Activated effector memory CD4-positive, alpha-beta T cell treated with anti-CD3 and anti-CD28 coated beads, Interleukin-2, amount 50 U/mL, for 16 hours (primary cell): ENCODE measurements around the gene NEB.

Source experiments
- DNase-seq: peaks from one replicate; pipeline ENCODE4 v3.0.0-alpha.2; 2020

Gene NEB

DNA sequence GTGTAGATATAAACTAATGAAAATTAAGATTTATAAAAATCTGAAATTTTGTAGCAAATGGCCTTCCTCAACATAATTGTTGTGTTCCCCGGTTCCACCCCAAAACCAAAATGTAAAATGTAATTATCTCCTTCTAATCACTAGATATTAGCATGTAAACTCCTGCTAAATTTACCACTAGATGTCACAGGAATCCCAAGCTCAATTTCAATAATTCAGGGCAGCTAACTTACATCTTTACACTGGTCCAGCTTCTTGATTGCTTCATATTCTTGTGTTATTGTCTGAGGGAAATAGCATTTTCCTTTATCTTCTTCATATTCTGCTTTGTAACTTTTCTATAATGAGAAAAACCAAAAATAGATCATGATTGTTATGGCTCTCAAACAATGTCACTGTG, 42.6 kb downstream of the NEB start:
- no peak for DNase-seq

- no peak for DNase-seq
Observed at GRCh38 chr2:151688719-151689118, 45.6 kb downstream of the NEB start.

- no peak for DNase-seq
Observed at GRCh38 chr2:151682459-151683003, 51.7 kb downstream of the NEB start.

DNA sequence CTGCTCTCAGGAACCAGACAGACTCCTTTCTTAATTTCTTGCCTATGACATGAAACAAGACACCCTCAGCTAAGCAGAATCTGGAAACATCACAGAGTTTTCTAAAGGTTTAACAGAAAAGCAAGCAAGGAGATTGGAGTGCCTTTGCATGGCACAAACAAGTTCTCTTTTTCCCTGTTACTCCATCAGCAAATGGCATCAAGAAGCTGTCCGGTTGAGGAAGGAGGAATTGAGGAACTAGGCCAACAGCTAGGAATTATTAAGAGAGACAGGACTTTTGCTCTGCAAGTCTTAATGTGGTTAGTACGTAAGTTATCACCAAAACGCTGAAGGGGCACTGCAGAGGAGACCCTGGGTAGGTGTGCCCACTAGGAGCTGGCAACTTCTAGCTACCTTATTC, 53.2 kb downstream of the NEB start:
- DNase-seq = no peak

- no peak for DNase-seq
Observed at GRCh38 chr2:151679994-151680393, 54.3 kb downstream of the NEB start.

DNA sequence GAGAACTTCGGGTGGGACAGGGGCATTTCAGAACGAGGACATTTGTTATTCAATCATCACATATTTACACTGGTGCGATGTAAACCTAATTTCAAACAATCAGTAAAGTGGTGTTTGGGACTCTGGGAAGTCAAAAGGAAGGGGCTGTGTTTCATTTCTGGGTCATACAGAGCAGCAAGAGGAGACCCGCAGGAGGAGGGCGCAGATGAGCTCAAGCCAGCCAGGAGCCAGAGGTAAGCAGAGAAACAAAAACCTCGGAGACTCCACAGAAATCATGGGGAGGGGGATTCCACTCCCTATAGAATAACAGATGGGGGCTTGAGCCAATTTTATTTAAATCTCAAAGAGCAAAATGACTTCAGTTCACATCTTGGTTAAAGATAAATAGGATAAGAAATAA, 55.4 kb downstream of the NEB start:
- no peak for DNase-seq

DNA sequence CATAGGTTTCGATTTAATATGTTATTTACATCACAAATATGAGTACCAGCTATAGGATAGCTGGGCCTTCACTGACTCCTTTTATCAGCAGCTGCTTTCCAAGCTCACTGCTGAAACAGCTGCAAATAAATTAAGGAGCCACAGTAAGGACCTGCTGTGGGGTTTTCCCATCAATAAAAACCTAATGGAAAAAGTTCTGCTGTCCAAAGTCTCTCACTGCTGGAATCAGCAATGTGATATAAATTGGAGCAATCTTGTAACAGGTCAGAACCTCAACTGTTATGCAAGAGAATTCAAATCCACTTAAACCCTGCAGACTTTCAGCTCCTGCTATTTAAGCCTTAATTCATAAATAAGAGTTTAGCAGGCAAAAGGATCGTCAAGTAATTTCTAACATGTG, 61.3 kb downstream of the NEB start:
- no peak for DNase-seq

- DNase-seq = no peak
Observed at GRCh38 chr2:151672277-151672676, 62.0 kb downstream of the NEB start.

- DNase-seq = no peak
Observed at GRCh38 chr2:151670846-151671597, 63.3 kb downstream of the NEB start.

- DNase-seq = no peak
Observed at GRCh38 chr2:151670346-151670745, 63.9 kb downstream of the NEB start.

DNA sequence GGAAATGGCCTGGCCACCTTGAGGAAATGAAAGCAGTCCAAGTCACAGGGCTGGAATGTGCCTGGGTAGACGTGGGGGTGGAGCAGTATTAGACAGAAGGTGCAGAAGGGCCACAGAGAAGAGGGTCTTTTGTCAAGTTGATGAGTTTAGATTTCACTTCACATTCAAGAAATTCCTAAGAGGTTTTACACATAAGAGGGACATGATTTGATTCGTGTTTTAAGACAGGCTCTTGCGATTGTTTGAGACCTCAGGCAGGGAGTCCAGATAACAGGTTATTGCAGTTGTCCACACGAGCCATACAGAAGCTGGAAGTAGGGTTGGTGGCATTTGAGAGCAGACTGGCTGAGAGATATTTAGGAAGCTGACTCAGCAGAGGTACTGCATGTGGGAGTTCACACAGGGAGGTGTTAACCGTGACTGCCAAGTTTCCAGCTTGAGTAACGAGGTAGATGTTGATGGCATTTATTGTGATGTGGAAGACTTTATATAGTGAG, 64.6 kb downstream of the NEB start:
- DNase-seq = no peak

GRCh38 chr2:151668737-151669136, 65.5 kb downstream of the NEB start:
- no peak for DNase-seq

GRCh38 chr2:151665959-151666358, 68.3 kb downstream of the NEB start:
- no peak for DNase-seq

DNA sequence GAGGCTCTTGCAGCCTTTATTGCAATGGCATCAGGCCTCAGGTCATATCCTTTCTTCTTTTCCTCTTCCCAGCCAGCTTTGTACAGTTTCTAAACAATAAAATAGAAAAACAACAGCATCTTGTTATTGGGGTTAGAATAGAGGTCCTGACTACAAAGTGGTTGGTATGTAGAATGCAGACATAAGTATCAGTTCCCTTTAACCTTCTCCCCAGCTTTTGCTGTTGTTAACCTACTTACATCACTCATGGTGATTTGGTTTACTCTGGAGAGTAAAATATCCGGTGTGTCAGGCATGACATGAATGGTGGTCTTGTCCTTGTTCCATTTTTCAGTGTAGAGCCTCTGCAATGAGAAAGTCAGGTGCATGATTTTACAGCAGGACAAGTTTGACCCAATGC, 69.8 kb downstream of the NEB start:
- no peak for DNase-seq

- DNase-seq = no peak
Observed at GRCh38 chr2:151661625-151662024, 72.7 kb downstream of the NEB start.

DNA sequence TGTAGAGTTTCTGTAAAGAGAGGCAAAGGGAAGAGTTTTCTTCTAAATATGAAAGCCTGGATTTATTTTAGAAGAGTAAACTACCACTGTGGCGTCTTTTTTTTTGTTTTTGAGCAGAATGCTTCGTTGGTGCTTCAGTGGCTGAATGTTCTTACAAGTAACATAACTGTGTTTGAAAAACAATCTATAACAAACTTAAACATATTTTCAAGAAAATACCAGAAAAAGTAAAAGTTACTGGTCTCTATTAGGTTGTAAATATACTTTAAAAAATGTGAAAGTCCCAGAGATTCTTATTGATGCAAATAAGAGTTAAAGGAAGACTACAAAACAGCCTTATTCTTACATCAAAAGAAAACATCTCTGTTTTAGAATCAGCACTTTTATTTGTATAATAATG, 76.2 kb downstream of the NEB start:
- DNase-seq = no peak

- no peak for DNase-seq
Observed at GRCh38 chr2:151657667-151658076, 76.6 kb downstream of the NEB start.

DNA sequence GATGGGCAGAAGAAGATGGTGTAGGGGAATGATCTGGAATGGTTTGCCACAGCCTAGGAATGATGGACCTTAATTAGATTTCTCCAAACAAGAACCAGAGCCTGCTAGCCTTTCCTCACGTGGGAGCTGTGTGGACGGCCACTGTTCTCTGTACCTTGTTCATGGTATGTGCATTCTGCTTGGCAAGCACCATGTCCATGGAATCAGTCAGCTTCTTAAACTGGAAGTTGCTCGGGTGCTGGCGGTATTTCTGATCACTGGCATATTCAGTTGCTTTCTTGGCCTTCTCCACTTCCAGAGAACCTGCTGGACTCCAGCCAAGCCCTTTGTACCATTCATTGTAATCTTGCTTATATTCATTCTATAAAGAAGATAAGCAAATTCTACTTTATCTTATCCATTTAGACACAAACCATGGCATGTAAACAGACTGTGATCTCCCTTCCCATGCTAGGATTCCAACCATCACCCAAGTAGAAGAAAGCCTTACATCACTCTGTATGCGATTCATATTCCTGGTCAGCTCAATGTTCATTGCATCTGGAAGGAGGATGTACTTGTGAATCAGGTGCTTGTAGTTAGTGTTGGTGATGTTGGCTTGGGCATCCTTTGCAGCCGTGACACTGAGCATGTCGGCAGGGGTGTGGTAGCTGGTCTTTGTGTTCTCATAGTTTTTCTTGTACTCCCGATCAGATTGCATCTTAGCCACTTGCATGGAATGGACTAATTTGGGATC, 78.4 kb downstream of the NEB start:
- no peak for DNase-seq

DNA sequence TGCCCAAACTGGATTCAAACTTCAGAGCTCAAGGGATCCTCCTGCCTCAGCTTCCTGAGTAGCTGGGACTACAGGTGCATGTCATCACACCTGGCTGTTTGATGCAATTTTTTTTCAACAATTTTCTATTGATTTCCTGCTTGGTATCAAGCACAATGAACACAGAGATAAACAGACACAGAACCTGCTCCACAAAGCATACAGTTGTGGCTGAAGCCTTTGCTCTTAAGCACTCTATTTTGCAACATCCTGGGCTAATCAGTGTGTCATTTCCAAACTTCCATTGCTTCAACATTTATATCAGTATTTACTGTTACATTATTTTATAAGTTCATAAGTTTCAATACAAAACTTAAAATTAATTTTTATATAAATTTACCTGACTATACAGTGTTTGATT, 79.4 kb downstream of the NEB start:
- no peak for DNase-seq

DNA sequence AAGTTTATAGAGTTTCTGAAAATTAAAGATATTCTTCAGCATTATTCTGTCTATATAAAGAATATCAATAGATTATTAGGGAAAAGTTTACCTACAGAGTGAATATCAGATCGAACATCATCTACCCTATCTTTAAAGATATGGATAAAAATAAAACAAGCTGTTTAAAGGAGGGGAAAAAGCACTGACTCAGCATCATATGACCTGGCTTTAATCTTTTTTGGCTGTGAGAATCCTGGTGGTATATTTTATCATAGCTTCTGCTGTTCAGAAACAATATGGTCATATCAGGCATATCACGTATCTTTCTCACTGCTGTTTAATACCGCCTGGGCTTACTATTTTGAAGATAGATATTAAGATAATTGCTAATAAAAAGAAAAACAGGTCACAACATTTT, 80.2 kb downstream of the NEB start:
- DNase-seq = no peak

GRCh38 chr2:151651274-151651673, 83.0 kb downstream of the NEB start:
- no peak for DNase-seq

DNA sequence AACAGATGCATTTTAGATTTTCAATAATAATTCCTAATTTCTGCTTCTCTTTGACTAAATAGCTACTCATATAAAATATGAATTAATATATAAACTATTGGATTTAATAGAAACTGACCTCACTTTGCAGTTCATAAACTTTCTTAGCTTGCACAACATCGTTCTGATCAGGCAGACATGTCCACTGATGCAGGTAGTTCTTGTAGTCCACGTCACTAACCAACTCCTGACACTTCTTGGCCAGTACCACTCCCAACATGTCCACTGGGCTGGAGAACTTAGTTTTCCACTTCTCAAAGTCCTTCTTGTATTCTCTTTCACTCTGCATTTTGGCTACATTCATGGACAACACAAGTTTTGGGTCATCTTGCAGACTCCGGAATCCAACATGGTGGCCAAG, 83.8 kb downstream of the NEB start:
- DNase-seq = no peak

GRCh38 chr2:151649966-151650365, 84.3 kb downstream of the NEB start:
- no peak for DNase-seq

DNA sequence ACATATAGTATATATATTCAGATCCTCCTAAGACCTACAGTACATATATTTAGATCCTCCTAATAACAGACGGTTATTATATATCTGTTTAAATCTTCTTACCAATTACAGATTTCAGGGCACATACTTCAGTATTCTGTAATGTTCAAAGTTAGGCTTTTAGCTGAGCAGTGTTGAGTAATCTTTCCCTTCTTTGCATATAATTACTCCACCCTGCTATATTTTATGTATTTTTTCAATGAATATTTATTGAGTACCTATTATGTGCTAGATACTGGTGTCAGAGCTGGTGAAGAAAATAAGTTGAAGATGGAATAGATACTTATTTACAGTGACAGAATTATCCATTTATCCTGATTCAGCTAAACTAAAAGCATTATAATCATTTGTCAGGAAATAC, 84.9 kb downstream of the NEB start:
- DNase-seq = no peak
